ENCODE data around the gene PPFIA1. TPM values are rescaled to one million over a fixed set of nuclear protein-coding genes. Genes with fewer than 3 reads are reported as not detected.
A peak's percentile ranks its signal among the peaks of the same experiment; 100 is the strongest.

Gene PPFIA1
- total and polyA plus RNA-seq, 2 experiments from 2014 or later: 36.0 to 39.6 TPM

- Histone ChIP-seq H2AFZ (no peak overlapping the region), H3K9me2 (replicated peaks; ENCODE audit: insufficient read depth) (no peaks in the 10 kb centered on the region), H3K4me1 (ENCODE audit: insufficient read depth) (no peaks in the 10 kb centered on the region), H3K27me3 (no peaks in the 10 kb centered on the region), H3K27ac (no peak overlapping the region), H3K4me2 (no peak overlapping the region), H3K36me3 (replicated peaks; ENCODE audit: insufficient read depth, low read depth) (peaks cover 15% of the 10 kb centered on the region), H3K79me2 (no peaks in the 10 kb centered on the region), H4K20me1 (ENCODE audit: insufficient read depth, poor library complexity, severe bottlenecking) (no peaks in the 10 kb centered on the region), H3K9me3 (ENCODE audit: low read depth) (no peaks in the 10 kb centered on the region), H3K4me3 (no peak overlapping the region)
- 94% methylated on average over 10 of the region's 10 CpGs for WGBS (ENCODE audit: low lambda C conversion rate, missing lambda C conversion rate)
- no peak for TF ChIP-seq EZH2phosphoT487 (IDR thresholded peaks at IDR 0.05; ENCODE audit: low read depth, severe bottlenecking, unreplicated experiment)
- no peak for TF ChIP-seq EZH2 (IDR thresholded peaks at IDR 0.05; ENCODE audit: borderline replicate concordance)
- TF ChIP-seq CTCF (IDR thresholded peaks at IDR 0.05; ENCODE audit: poor library complexity): no peak
- no peak for DNase-seq (ENCODE audit: low spot score)
Observed at GRCh38 chr11:70413151-70413550, 142.7 kb downstream of the PPFIA1 start.

GRCh38 chr11:70414341-70415100, 144.0 kb downstream of the PPFIA1 start:
- Histone ChIP-seq H3K79me2 (peaks cover 2% of the 10 kb centered on the region), H3K27ac (no peak overlapping the region), H3K9me2 (replicated peaks; ENCODE audit: insufficient read depth) (no peaks in the 10 kb centered on the region), H3K4me1 (ENCODE audit: insufficient read depth) (no peaks in the 10 kb centered on the region), H3K36me3 (replicated peaks; ENCODE audit: insufficient read depth, low read depth) (peaks cover 9% of the 10 kb centered on the region), H4K20me1 (ENCODE audit: insufficient read depth, poor library complexity, severe bottlenecking) (no peaks in the 10 kb centered on the region), H3K4me2 (no peak overlapping the region), H3K27me3 (no peaks in the 10 kb centered on the region), H3K9me3 (ENCODE audit: low read depth) (no peaks in the 10 kb centered on the region), H3K4me3 (no peak overlapping the region), H2AFZ (no peak overlapping the region)
- 98% methylated on average over 28 of the region's 28 CpGs for WGBS (ENCODE audit: low lambda C conversion rate, missing lambda C conversion rate)
- no peak for TF ChIP-seq EZH2 (IDR thresholded peaks at IDR 0.05; ENCODE audit: borderline replicate concordance)
- no peak for TF ChIP-seq EZH2phosphoT487 (IDR thresholded peaks at IDR 0.05; ENCODE audit: low read depth, severe bottlenecking, unreplicated experiment)
- TF ChIP-seq CTCF (IDR thresholded peaks at IDR 0.05; ENCODE audit: poor library complexity): no peak
- DNase-seq (ENCODE audit: low spot score): no peak

GRCh38 chr11:70415191-70415590, 144.7 kb downstream of the PPFIA1 start:
- no peaks in the 10 kb centered on the region for H4K20me1 ChIP-seq (ENCODE audit: insufficient read depth, poor library complexity, severe bottlenecking)
- H2AFZ ChIP-seq: no peak overlapping the region
- no peak for TF ChIP-seq EZH2 (IDR thresholded peaks at IDR 0.05; ENCODE audit: borderline replicate concordance)
- peak; percentile 10 for TF ChIP-seq CTCF (IDR thresholded peaks at IDR 0.05; ENCODE audit: poor library complexity)
- no peaks in the 10 kb centered on the region for H3K9me3 ChIP-seq (ENCODE audit: low read depth)
- H3K4me3 ChIP-seq: no peak overlapping the region
- no peaks in the 10 kb centered on the region for H3K27me3 ChIP-seq
- H3K79me2 ChIP-seq: peaks cover 2% of the 10 kb centered on the region
- WGBS (ENCODE audit: low lambda C conversion rate, missing lambda C conversion rate): 92% methylated on average over 10 of the region's 10 CpGs
- no peak for DNase-seq (ENCODE audit: low spot score)
- no peaks in the 10 kb centered on the region for H3K9me2 ChIP-seq (replicated peaks; ENCODE audit: insufficient read depth)
- H3K36me3 ChIP-seq (replicated peaks; ENCODE audit: insufficient read depth, low read depth): peaks cover 9% of the 10 kb centered on the region
- H3K27ac ChIP-seq: no peak overlapping the region
- H3K4me2 ChIP-seq: no peak overlapping the region
- H3K4me1 ChIP-seq (ENCODE audit: insufficient read depth): no peaks in the 10 kb centered on the region

Data from hepatocyte (in vitro differentiated cells).